Activated T-cell treated with anti-CD3 and anti-CD28 coated beads, Interleukin-2, amount 50 U/mL, for 48 hours (primary cell): ENCODE results near the gene OR5M3.

Experiments used
- DNase-seq, 2 experiments: peaks; one replicate each; pipeline ENCODE4 v3.0.0-alpha.2; 2020

The OR5M3 gene

GRCh38 chr11:56473252-56473651 lies at the start of gene OR5M3:
Gene OR5M3, minus strand, starts transcription at chr11:56473352. Its CDS starts 2,855 bp downstream, at chr11:56470497.
- DNase-seq = no peak

DNA sequence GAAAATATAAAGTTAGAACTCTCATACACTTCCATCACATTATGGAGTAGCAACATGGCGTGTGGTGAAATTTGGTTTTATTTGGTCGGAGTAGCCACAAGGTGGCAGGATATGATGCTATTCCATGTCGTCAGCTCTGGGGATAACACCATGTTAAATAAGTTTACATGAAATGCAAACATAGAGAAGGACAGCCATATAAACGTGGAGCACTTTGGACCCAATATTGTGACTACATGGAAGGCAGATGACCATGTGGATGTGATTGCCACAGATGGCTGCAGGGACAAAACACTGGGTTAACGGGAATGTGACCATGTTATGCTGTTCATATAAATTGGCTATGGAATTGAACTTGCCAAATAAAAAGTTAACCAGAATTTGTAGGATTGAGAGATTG lies 48.9 kb upstream of the OR5M3 start:
- no peak for DNase-seq

- DNase-seq = no peak
These were observed 40.1 kb upstream of the OR5M3 start for GRCh38 chr11:56513280-56513679.

- DNase-seq = no peak
These were observed 36.3 kb upstream of the OR5M3 start for GRCh38 chr11:56509439-56509838.

GRCh38 chr11:56497010-56497409 lies 23.9 kb upstream of the OR5M3 start:
- no peak for DNase-seq

DNA sequence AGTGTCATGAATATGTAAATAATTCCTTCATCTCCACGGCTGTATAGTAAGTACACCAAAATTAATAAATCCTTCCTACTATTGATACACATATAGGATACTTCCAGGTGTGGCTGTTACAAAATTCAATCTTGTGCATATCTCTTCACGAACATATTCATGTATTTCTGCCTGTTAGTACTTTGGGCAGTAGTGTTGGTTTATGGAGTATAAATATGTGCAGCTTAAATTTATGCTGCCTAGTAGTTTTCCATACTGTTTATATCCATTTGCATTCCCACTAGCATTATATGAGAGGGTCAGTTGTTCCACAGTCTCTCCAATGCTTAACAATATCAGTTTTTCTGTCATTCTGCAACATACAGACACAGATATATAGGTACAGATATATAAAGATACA lies 22.0 kb upstream of the OR5M3 start:
- DNase-seq = no peak

DNA sequence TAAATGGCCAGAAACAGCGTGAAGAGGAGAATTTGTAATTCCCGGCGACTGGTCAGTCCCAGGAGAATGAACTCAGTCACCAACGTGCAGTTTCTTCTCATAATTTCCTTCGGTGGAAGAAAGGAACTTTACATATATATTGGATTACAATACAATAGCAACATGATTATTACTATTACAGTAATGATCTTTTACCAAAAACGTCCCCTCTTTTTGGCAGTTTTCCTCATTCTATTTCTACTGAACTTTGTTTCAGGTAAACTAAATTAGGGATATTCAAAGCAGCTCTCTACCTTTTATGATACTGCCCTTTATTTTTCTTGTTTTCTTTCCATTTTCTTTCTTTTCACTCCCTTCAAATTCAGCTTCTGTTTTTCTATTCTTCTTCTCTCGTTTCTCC lies 18.1 kb upstream of the OR5M3 start, which contains the start of gene OR5M8:
Gene OR5M8 (minus strand): TSS at position 101 of the 400 bp plus-strand sequence. CDS start 0 bp downstream, at position 101.
- no peak for DNase-seq

- DNase-seq = no peak
These were observed 13.6 kb upstream of the OR5M3 start for GRCh38 chr11:56486801-56487200.

- DNase-seq = no peak
These were observed 1.6 kb upstream of the OR5M3 start for GRCh38 chr11:56474729-56475235.

DNA sequence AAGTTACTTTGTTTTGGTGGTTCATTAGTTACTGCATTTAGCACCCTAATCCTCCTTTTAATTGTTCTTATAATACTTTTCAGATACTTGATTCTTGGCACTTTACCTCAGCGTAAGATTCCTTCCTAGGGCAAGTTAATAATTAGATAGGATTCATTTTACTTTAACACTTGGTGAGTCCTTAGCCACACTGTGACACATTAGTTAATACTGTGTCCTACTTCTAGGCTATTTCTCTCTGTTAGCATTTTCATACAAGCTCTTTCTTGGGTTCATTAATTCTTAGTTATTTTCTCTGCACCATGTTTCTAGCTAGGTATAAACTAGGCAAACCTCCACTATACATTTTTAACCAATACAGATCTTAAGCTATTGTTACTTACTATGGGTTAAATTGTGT lies 16.1 kb downstream of the OR5M3 start:
- no peak for DNase-seq

GRCh38 chr11:56453521-56453920 lies 19.6 kb downstream of the OR5M3 start:
- DNase-seq = no peak
